Measurements from ENCODE around the gene TLCD3B.

The TLCD3B gene

GRCh38 chr16:30030841-30031413 is at the start of gene TLCD3B:
TLCD3B (minus strand) TSS chr16:30031271; CDS start chr16:30030527, 744 bp downstream.
- in situ Hi-C loops (cut with MboI; ENCODE audit: low pct_unique_long_range_greater_than_20kb, low sequenced_read_pairs): no loop called here
- DNase-seq: no peak

- in situ Hi-C loops (cut with MboI; ENCODE audit: low pct_unique_long_range_greater_than_20kb, low sequenced_read_pairs): no loop called here
- no peak for DNase-seq
Observed at GRCh38 chr16:30079480-30079879, 48.4 kb upstream of the TLCD3B start.

GRCh38 chr16:30078744-30079143 is 47.7 kb upstream of the TLCD3B start:
- no peak for DNase-seq
- in situ Hi-C loops (cut with MboI; ENCODE audit: low pct_unique_long_range_greater_than_20kb, low sequenced_read_pairs): no loop called here

- DNase-seq: no peak
- in situ Hi-C loops (cut with MboI; ENCODE audit: low pct_unique_long_range_greater_than_20kb, low sequenced_read_pairs): no loop called here
Observed at GRCh38 chr16:30077656-30078055, 46.6 kb upstream of the TLCD3B start.

- DNase-seq: no peak
- in situ Hi-C loops (cut with MboI; ENCODE audit: low pct_unique_long_range_greater_than_20kb, low sequenced_read_pairs): no loop called here
Observed at GRCh38 chr16:30076276-30076791, 45.3 kb upstream of the TLCD3B start.

GRCh38 chr16:30075503-30076275 is 44.6 kb upstream of the TLCD3B start, which contains the start of gene PPP4C:
PPP4C (plus strand) TSS chr16:30075994; CDS start chr16:30076378, 384 bp downstream.
- DNase-seq: peak; percentile 95
- in situ Hi-C loops (cut with MboI; ENCODE audit: low pct_unique_long_range_greater_than_20kb, low sequenced_read_pairs): no loop called here

GRCh38 chr16:30070490-30070889 is 39.4 kb upstream of the TLCD3B start:
- DNase-seq: no peak
- in situ Hi-C loops (cut with MboI; ENCODE audit: low pct_unique_long_range_greater_than_20kb, low sequenced_read_pairs): no loop called here

GRCh38 chr16:30069611-30070462 is 38.8 kb upstream of the TLCD3B start:
- in situ Hi-C loops (cut with MboI; ENCODE audit: low pct_unique_long_range_greater_than_20kb, low sequenced_read_pairs): no loop called here
- DNase-seq: no peak

GRCh38 chr16:30068750-30069610 is 37.9 kb upstream of the TLCD3B start:
- in situ Hi-C loops (cut with MboI; ENCODE audit: low pct_unique_long_range_greater_than_20kb, low sequenced_read_pairs): no loop called here
- peak; percentile 57 for DNase-seq

GRCh38 chr16:30068333-30068732 is 37.3 kb upstream of the TLCD3B start:
- in situ Hi-C loops (cut with MboI; ENCODE audit: low pct_unique_long_range_greater_than_20kb, low sequenced_read_pairs): no loop called here
- DNase-seq: no peak

GRCh38 chr16:30067584-30067916 is 36.5 kb upstream of the TLCD3B start:
- DNase-seq: no peak
- in situ Hi-C loops (cut with MboI; ENCODE audit: low pct_unique_long_range_greater_than_20kb, low sequenced_read_pairs): no loop called here

- DNase-seq: no peak
- in situ Hi-C loops (cut with MboI; ENCODE audit: low pct_unique_long_range_greater_than_20kb, low sequenced_read_pairs): no loop called here
Observed at GRCh38 chr16:30066761-30067583, 35.9 kb upstream of the TLCD3B start.

GRCh38 chr16:30065943-30066760 is 35.1 kb upstream of the TLCD3B start:
- in situ Hi-C loops (cut with MboI; ENCODE audit: low pct_unique_long_range_greater_than_20kb, low sequenced_read_pairs): no loop called here
- DNase-seq: no peak

GRCh38 chr16:30065102-30065942 is 34.3 kb upstream of the TLCD3B start, which contains the start of gene ALDOA:
ALDOA (plus strand) TSS chr16:30065760; CDS start chr16:30066898, 1,138 bp downstream.
- in situ Hi-C loops (cut with MboI; ENCODE audit: low pct_unique_long_range_greater_than_20kb, low sequenced_read_pairs): no loop called here
- DNase-seq: peak; percentile 100

GRCh38 chr16:30064729-30065101 is 33.6 kb upstream of the TLCD3B start:
- in situ Hi-C loops (cut with MboI; ENCODE audit: low pct_unique_long_range_greater_than_20kb, low sequenced_read_pairs): no loop called here

GRCh38 chr16:30063893-30064728 is 33.0 kb upstream of the TLCD3B start:
- DNase-seq: peak; percentile 81
- in situ Hi-C loops (cut with MboI; ENCODE audit: low pct_unique_long_range_greater_than_20kb, low sequenced_read_pairs): no loop called here

More at GRCh38 chr16:30064729-30065101, 33.6 kb upstream of the TLCD3B start:
- DNase-seq: no peak
